Measurements from ENCODE around the gene ZBTB8A. TPM values are rescaled to one million over a fixed set of nuclear protein-coding genes. Genes with fewer than 3 reads are reported as not detected.

ZBTB8A gene
- polyA plus RNA-seq, 3 donors: 0.08 TPM; not detected in 2

- Histone ChIP-seq H3K9me3 (replicated peaks in 1 of 2; ENCODE audit: control insufficient read depth in 1 of 2, insufficient read depth in 1 of 2, low read length in 2 of 2) (no peaks in the 10 kb centered on the region), H4K20me1 (ENCODE audit: insufficient read depth, low read length) (peaks cover 6% of the 10 kb centered on the region), H3K9ac (ENCODE audit: insufficient read depth, low read length, poor library complexity, severe bottlenecking) (no peak overlapping the region), H3K4me1 (ENCODE audit: control insufficient read depth in 1 of 2, insufficient read depth in 2 of 2, low read length in 2 of 2) (no peaks in the 10 kb centered on the region), H3K36me3 (replicated peaks in 1 of 2; ENCODE audit: control insufficient read depth in 1 of 2, insufficient read depth in 2 of 2, low read length in 2 of 2) (peaks cover 8 to 54% of the 10 kb centered on the region in 2 donors), H2AFZ (ENCODE audit: insufficient read depth, low read depth, low read length, poor library complexity, severe bottlenecking) (no peak overlapping the region), H3K79me2 (ENCODE audit: insufficient read depth, low read length) (no peaks in the 10 kb centered on the region), H3K4me3 (replicated peaks in 1 of 3; ENCODE audit: low read depth in 2 of 3, low read length in 3 of 3) (no peak overlapping the region), H3K27me3 (ENCODE audit: control insufficient read depth in 2 of 2, insufficient read depth in 2 of 2, low read length in 2 of 2) (no peaks in the 10 kb centered on the region), H3K4me2 (replicated peaks; ENCODE audit: extremely low read depth, low read length, poor library complexity, severe bottlenecking) (no peak overlapping the region), H3K27ac (ENCODE audit: low read depth in 1 of 2, low read length in 2 of 2) (no peak overlapping the region)
- Mint-ChIP-seq H3K9me3 (peaks cover 0 to 7% (median 0%) of the 10 kb centered on the region in 7 donors), H3K4me1 (peaks cover 11% of the 10 kb centered on the region), H3K4me3 (no peak overlapping the region), H3K36me3 (peaks cover 40 to 53% of the 10 kb centered on the region in 2 donors), H3K27me3 (ENCODE audit: low read depth in 3 of 3) (peaks cover 0 to 2% (median 0%) of the 10 kb centered on the region in 3 donors), H3K27ac (no peak overlapping the region)
- TF ChIP-seq CTCF (IDR thresholded peaks at IDR 0.05): no peak
- intact Hi-C loops (cut with micrococcal nuclease): no loop called here
- DNase-seq: no peak
- no CpG with 5 or more reads among the region's 5 CpGs for WGBS (ENCODE audit: insufficient coverage)
These were observed 80.7 kb downstream of the ZBTB8A start for GRCh38 chr1:32619701-32620485.

DNA sequence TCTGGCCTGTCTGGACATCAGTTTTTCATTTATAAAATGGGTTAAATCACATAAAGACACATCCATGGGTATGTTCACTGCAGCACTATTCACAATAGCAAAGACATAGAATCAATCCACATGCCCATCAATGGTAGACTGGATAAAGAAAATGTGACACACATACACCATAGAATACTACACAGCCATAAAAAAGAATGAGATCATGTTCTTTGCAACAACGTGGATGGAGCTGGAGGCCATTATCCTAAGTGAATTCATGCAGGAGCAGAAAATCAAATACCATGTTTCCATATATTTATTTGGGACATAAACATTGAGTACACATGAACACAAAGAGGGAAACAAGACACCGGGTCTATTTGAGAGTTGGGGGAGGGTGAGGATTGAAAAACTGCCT is 83.0 kb downstream of the ZBTB8A start:
- H3K4me1 Mint-ChIP-seq: peaks cover 11% of the 10 kb centered on the region
- Histone ChIP-seq H3K4me1 (ENCODE audit: control insufficient read depth in 1 of 2, insufficient read depth in 2 of 2, low read length in 2 of 2) (no peaks in the 10 kb centered on the region), H4K20me1 (ENCODE audit: insufficient read depth, low read length) (peaks cover 6% of the 10 kb centered on the region), H3K9ac (ENCODE audit: insufficient read depth, low read length, poor library complexity, severe bottlenecking) (no peak overlapping the region), H3K79me2 (ENCODE audit: insufficient read depth, low read length) (no peaks in the 10 kb centered on the region), H3K4me3 (replicated peaks in 1 of 3; ENCODE audit: low read depth in 2 of 3, low read length in 3 of 3) (no peak overlapping the region), H3K27me3 (ENCODE audit: control insufficient read depth in 2 of 2, insufficient read depth in 2 of 2, low read length in 2 of 2) (no peaks in the 10 kb centered on the region), H3K4me2 (replicated peaks; ENCODE audit: extremely low read depth, low read length, poor library complexity, severe bottlenecking) (no peak overlapping the region), H3K9me3 (replicated peaks in 1 of 2; ENCODE audit: control insufficient read depth in 1 of 2, insufficient read depth in 1 of 2, low read length in 2 of 2) (no peaks in the 10 kb centered on the region), H2AFZ (ENCODE audit: insufficient read depth, low read depth, low read length, poor library complexity, severe bottlenecking) (no peak overlapping the region), H3K36me3 (replicated peaks in 1 of 2; ENCODE audit: control insufficient read depth in 1 of 2, insufficient read depth in 2 of 2, low read length in 2 of 2) (peaks cover 14 to 68% of the 10 kb centered on the region in 2 donors), H3K27ac (ENCODE audit: low read depth in 1 of 2, low read length in 2 of 2) (no peak overlapping the region)
- TF ChIP-seq CTCF (IDR thresholded peaks at IDR 0.05): no peak
- H3K4me3 Mint-ChIP-seq: no peak overlapping the region
- peaks cover 0 to 7% (median 0%) of the 10 kb centered on the region in 7 donors for H3K9me3 Mint-ChIP-seq
- intact Hi-C loops (cut with micrococcal nuclease): no loop called here
- DNase-seq: no peak
- H3K27ac Mint-ChIP-seq: no peak overlapping the region
- peaks cover 46 to 64% of the 10 kb centered on the region in 2 donors for H3K36me3 Mint-ChIP-seq
- peaks cover 0 to 2% (median 0%) of the 10 kb centered on the region in 3 donors for H3K27me3 Mint-ChIP-seq (ENCODE audit: low read depth in 3 of 3)
- no CpG with 5 or more reads among the region's 2 CpGs for WGBS (ENCODE audit: insufficient coverage)
